Lower leg skin (tissue), 3 donors: ENCODE data around the gene ETNK2.

ENCODE experiments used
- CTCF ChIP-seq, 3 donors: fragments of 450-650 bp; IDR thresholded peaks; one replicate each; pipeline ENCODE4 v1.5.1; 2016; ENCODE audit warnings: antibody characterized with exemption in 3 of 3, mild to moderate bottlenecking in 3 of 3, moderate library complexity in 2 of 3
- POLR2A ChIP-seq, 2 donors: fragments of 450-650 bp; IDR thresholded peaks; one replicate each; pipeline ENCODE4 v1.6.1; 2016 to 2017; ENCODE audit warnings: antibody characterized with exemption in 2 of 2, mild to moderate bottlenecking in 1 of 2, moderate library complexity in 1 of 2

- TF ChIP-seq CTCF (IDR thresholded peaks at IDR 0.05) (no peak), POLR2A (IDR thresholded peaks at IDR 0.05) (no peak)
Observed at GRCh38 chr1:204087181-204087892, 64.5 kb downstream of the ETNK2 start.
